HEK293T (cell line): ENCODE measurements around the gene ASTN2.

Experiments
- CTCF ChIA-PET: fragments of 350-600 bp; formaldehyde crosslinking; extraction: SDS; loops from one replicate; lab custom pipeline; 2021; ENCODE audit warnings: antibody characterized with exemption, inconsistent platforms; lab: Yijun Ruan, JAX
- POLR2A ChIA-PET: fragments of 350-600 bp; formaldehyde crosslinking; extraction: SDS; loops from one replicate; lab custom pipeline; 2020; ENCODE audit warnings: antibody characterized with exemption, inconsistent platforms; lab: Yijun Ruan, JAX
- DNase-seq: peaks from one replicate; pipeline ENCODE4 v3.0.0; 2012; ENCODE audit warnings: mixed read lengths; ENCODE audit errors: extremely low spot score
- ARNT ChIP-seq: fragments of 450-650 bp; IDR thresholded peaks from 2 replicates; pipeline ENCODE4 v1.6.1; 2017; ENCODE audit warnings: mild to moderate bottlenecking
- BHLHE40 ChIP-seq: fragments of 450-650 bp; IDR thresholded peaks from 2 replicates; pipeline ENCODE4 v1.6.1; 2016; ENCODE audit warnings: mild to moderate bottlenecking, moderate library complexity, borderline replicate concordance
- CTBP1 ChIP-seq: fragments of 450-650 bp; IDR thresholded peaks from 2 replicates; pipeline ENCODE4 v1.6.1; 2016; ENCODE audit warnings: borderline replicate concordance
- ELF4 ChIP-seq: fragments of 450-650 bp; IDR thresholded peaks from 2 replicates; pipeline ENCODE4 v1.6.1; 2017; ENCODE audit warnings: antibody characterized with exemption
- FOXA1 ChIP-seq: fragments of 450-650 bp; IDR thresholded peaks from 2 replicates; pipeline ENCODE4 v1.6.1; 2016; ENCODE audit warnings: mild to moderate bottlenecking
- FOXK2 ChIP-seq: fragments of 450-650 bp; IDR thresholded peaks from 2 replicates; pipeline ENCODE4 v1.6.1; 2016; ENCODE audit warnings: mild to moderate bottlenecking
- FOXM1 ChIP-seq: fragments of 450-650 bp; IDR thresholded peaks from 2 replicates; pipeline ENCODE4 v1.6.1; 2017; ENCODE audit warnings: mild to moderate bottlenecking, borderline replicate concordance
- HDGF ChIP-seq: fragments of 450-650 bp; IDR thresholded peaks from 2 replicates; pipeline ENCODE4 v1.6.1; 2017; ENCODE audit warnings: antibody characterized with exemption, borderline replicate concordance
- L3MBTL2 ChIP-seq: fragments of 450-650 bp; conservative IDR thresholded peaks from 2 replicates; pipeline ENCODE4 v1.6.1; 2016; ENCODE audit warnings: mild to moderate bottlenecking
- LEF1 ChIP-seq: fragments of 450-650 bp; IDR thresholded peaks from 2 replicates; pipeline ENCODE4 v1.6.1; 2017; ENCODE audit warnings: mild to moderate bottlenecking, borderline replicate concordance
- NFRKB ChIP-seq: fragments of 450-650 bp; IDR thresholded peaks from 2 replicates; pipeline ENCODE4 v1.6.1; 2016; ENCODE audit warnings: mild to moderate bottlenecking, moderate library complexity
- SP1 ChIP-seq: fragments of 450-650 bp; IDR thresholded peaks from 2 replicates; pipeline ENCODE4 v1.6.1; 2017
- SUZ12 ChIP-seq: fragments of 450-650 bp; IDR thresholded peaks from 2 replicates; pipeline ENCODE4 v1.6.1; 2016; ENCODE audit warnings: mild to moderate bottlenecking
- TARDBP ChIP-seq: fragments of 450-650 bp; IDR thresholded peaks from 2 replicates; pipeline ENCODE4 v1.6.1; 2016
- ZNF384 ChIP-seq: fragments of 450-650 bp; IDR thresholded peaks from 2 replicates; pipeline ENCODE4 v1.6.1; 2016
- TF ChIP-seq, protein P1 (sequence below): fragments of 450-650 bp; IDR thresholded peaks from 2 replicates; pipeline ENCODE4 v1.6.1; 2016

Gene ASTN2

GRCh38 chr9:116452634-116453033 is 962.2 kb downstream of the ASTN2 start:
- ChIA-PET CTCF (no interaction called here), POLR2A (no interaction called here)
- no peak for TF ChIP-seq CTBP1
- no peak for DNase-seq

- CTCF ChIA-PET = no interaction called here
- POLR2A ChIA-PET = no interaction called here
- TF ChIP-seq SP1 (no peak), HDGF (no peak), FOXK2 (no peak), LEF1 (no peak), SUZ12 (no peak), ELF4 (no peak), FOXM1 (no peak), BHLHE40 (no peak), TARDBP (no peak), NFRKB (no peak), ZNF384 (no peak)
- TF ChIP-seq, protein P1, sequence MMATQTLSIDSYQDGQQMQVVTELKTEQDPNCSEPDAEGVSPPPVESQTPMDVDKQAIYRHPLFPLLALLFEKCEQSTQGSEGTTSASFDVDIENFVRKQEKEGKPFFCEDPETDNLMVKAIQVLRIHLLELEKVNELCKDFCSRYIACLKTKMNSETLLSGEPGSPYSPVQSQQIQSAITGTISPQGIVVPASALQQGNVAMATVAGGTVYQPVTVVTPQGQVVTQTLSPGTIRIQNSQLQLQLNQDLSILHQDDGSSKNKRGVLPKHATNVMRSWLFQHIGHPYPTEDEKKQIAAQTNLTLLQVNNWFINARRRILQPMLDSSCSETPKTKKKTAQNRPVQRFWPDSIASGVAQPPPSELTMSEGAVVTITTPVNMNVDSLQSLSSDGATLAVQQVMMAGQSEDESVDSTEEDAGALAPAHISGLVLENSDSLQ = no peak
- DNase-seq = no peak
Measured at GRCh38 chr9:116452227-116452626, 962.6 kb downstream of the ASTN2 start.

DNA sequence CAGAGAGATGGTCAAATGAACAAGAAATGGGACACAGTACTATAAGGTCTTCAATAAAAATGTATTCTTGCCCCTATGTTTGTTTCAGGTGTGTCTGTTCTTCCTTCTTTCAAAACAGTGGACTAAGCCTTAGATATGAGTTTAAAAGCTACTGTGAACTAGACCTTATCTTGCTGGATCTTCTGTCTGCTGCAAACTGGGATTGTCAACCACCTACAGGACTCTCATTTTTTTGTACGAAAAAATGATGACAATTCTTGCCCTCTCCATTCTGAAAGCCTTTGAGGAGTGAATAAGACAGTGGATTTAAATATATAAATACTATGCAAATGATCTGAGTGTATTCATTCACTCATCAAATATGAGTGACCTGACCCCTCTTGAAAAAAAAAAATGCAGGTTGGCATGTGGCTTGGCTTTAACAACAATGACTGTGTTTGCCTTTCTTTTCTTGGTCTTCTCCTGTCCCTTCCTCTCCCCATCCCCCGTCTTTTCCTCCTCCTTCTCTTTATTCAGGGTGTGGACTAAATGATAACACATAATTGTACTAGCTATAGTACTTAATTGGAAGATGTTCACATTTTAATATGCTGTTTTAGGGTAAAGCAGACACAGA is 963.2 kb downstream of the ASTN2 start:
- POLR2A ChIA-PET = no interaction called here
- no peak for TF ChIP-seq NFRKB
- no peak for TF ChIP-seq FOXK2
- no peak for TF ChIP-seq TARDBP
- no peak for TF ChIP-seq ZNF384
- TF ChIP-seq L3MBTL2 = no peak
- TF ChIP-seq CTBP1 = no peak
- TF ChIP-seq, protein P1 = no peak
- no peak for TF ChIP-seq LEF1
- no peak for TF ChIP-seq HDGF
- no peak for TF ChIP-seq BHLHE40
- TF ChIP-seq SUZ12 = no peak
- TF ChIP-seq FOXA1 = no peak
- TF ChIP-seq ELF4 = no peak
- TF ChIP-seq ARNT = no peak
- TF ChIP-seq FOXM1 = no peak
- CTCF ChIA-PET = no interaction called here
- no peak for DNase-seq

GRCh38 chr9:116450378-116451139 is 964.3 kb downstream of the ASTN2 start:
- POLR2A ChIA-PET = no interaction called here
- TF ChIP-seq TARDBP = no peak
- no peak for TF ChIP-seq LEF1
- no peak for TF ChIP-seq FOXM1
- no peak for TF ChIP-seq HDGF
- no peak for TF ChIP-seq CTBP1
- no peak for TF ChIP-seq FOXA1
- TF ChIP-seq SUZ12 = no peak
- TF ChIP-seq L3MBTL2 = no peak
- TF ChIP-seq ZNF384 = no peak
- no peak for TF ChIP-seq SP1
- TF ChIP-seq, protein P1 = no peak
- no peak for TF ChIP-seq NFRKB
- no peak for TF ChIP-seq ARNT
- no peak for TF ChIP-seq FOXK2
- no peak for TF ChIP-seq BHLHE40
- TF ChIP-seq ELF4 = no peak
- CTCF ChIA-PET = no interaction called here
- no peak for DNase-seq

- POLR2A ChIA-PET = no interaction called here
Measured at GRCh38 chr9:116449949-116450348, 964.9 kb downstream of the ASTN2 start.

DNA sequence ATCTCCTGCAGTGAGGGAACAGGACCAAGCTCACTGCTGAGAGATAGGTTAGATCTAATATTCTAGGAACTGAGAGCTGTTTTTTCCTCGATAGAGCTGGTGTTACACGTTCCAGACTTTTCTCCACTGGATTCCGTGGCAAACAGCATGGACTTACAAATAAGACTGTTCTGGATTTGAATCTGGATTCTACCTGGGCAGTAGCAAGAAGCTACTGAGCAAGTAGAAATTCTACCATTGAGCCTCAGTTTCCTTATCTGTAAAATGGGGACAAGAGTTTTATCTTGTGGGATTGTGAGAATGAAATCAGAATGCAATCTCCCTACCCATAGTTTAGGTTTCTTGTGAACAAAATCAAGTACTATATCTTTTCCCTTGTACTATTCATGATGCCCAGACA is 966.4 kb downstream of the ASTN2 start:
- POLR2A ChIA-PET = no interaction called here
- CTCF ChIA-PET = no interaction called here
- TF ChIP-seq FOXM1 = no peak
- no peak for TF ChIP-seq ELF4
- no peak for TF ChIP-seq SUZ12
- no peak for TF ChIP-seq FOXA1
- no peak for DNase-seq

More at GRCh38 chr9:116449949-116450348, 964.9 kb downstream of the ASTN2 start:
- CTCF ChIA-PET = no interaction called here
- no peak for DNase-seq
- TF ChIP-seq NFRKB (no peak), L3MBTL2 (no peak), HDGF (no peak), BHLHE40 (no peak), FOXM1 (no peak), ARNT (no peak), CTBP1 (no peak)
